ENCODE results near the gene ADCY1.

The ADCY1 gene

GRCh38 chr7:45695249-45695995 is 121.3 kb downstream of the ADCY1 start:
- WGBS (ENCODE audit: insufficient coverage): 90% methylated on average over 5 of the region's 5 CpGs
- no peaks in the 10 kb centered on the region for H3K27me3 ChIP-seq (replicated peaks in 2 of 5; ENCODE audit: control insufficient read depth in 4 of 5, insufficient read depth in 5 of 5, low read length in 4 of 5)
- H3K4me3 ChIP-seq (ENCODE audit: control insufficient read depth in 1 of 7, extremely low read depth in 1 of 7, insufficient read depth in 4 of 7, low read depth in 2 of 7, low read length in 6 of 7): no peak overlapping the region
- no peak overlapping the region for H3K27ac ChIP-seq (ENCODE audit: insufficient read depth in 1 of 2, low read depth in 1 of 2, low read length in 2 of 2, poor library complexity in 1 of 2, severe bottlenecking in 2 of 2)
- no peaks in the 10 kb centered on the region for H3K36me3 ChIP-seq (ENCODE audit: control insufficient read depth in 4 of 4, insufficient read depth in 4 of 4, low read length in 3 of 4)
- POLR2A ChIA-PET: no interaction called here
- no peaks in the 10 kb centered on the region for H3K9me3 ChIP-seq (ENCODE audit: control extremely low read depth in 1 of 5, control insufficient read depth in 4 of 5, insufficient read depth in 2 of 5, low read depth in 1 of 5, low read length in 4 of 5)
- peaks cover 0 to 2% (median 0%) of the 10 kb centered on the region in 4 experiments for H3K4me1 ChIP-seq (ENCODE audit: control extremely low read depth in 1 of 4, control insufficient read depth in 4 of 4, insufficient read depth in 4 of 4, low read length in 3 of 4)
- CTCF ChIA-PET: no interaction called here
- DNase-seq: no peak

- Histone ChIP-seq H3K27ac (ENCODE audit: insufficient read depth in 1 of 2, low read depth in 1 of 2, low read length in 2 of 2, poor library complexity in 1 of 2, severe bottlenecking in 2 of 2) (no peak overlapping the region), H3K4me3 (ENCODE audit: control insufficient read depth in 1 of 7, extremely low read depth in 1 of 7, insufficient read depth in 4 of 7, low read depth in 2 of 7, low read length in 6 of 7) (no peak overlapping the region), H3K36me3 (ENCODE audit: control insufficient read depth in 4 of 4, insufficient read depth in 4 of 4, low read length in 3 of 4) (no peaks in the 10 kb centered on the region), H3K27me3 (replicated peaks in 2 of 5; ENCODE audit: control insufficient read depth in 4 of 5, insufficient read depth in 5 of 5, low read length in 4 of 5) (peaks cover 0 to 3% (median 0%) of the 10 kb centered on the region in 5 experiments), H3K4me1 (ENCODE audit: control extremely low read depth in 1 of 4, control insufficient read depth in 4 of 4, insufficient read depth in 4 of 4, low read length in 3 of 4) (no peaks in the 10 kb centered on the region), H3K9me3 (ENCODE audit: control extremely low read depth in 1 of 5, control insufficient read depth in 4 of 5, insufficient read depth in 2 of 5, low read depth in 1 of 5, low read length in 4 of 5) (no peaks in the 10 kb centered on the region)
- ChIA-PET POLR2A (no interaction called here), CTCF (no interaction called here)
- DNase-seq: no peak
- 97% methylated on average over 4 of the region's 4 CpGs for WGBS (ENCODE audit: insufficient coverage)
Measured at GRCh38 chr7:45696476-45696875, 122.3 kb downstream of the ADCY1 start.

- ChIA-PET POLR2A (no interaction called here), CTCF (no interaction called here)
- WGBS (ENCODE audit: insufficient coverage): 100% methylated on average over 2 of the region's 5 CpGs
Measured at GRCh38 chr7:45697576-45698136, 123.5 kb downstream of the ADCY1 start.

GRCh38 chr7:45698303-45699014 is 124.3 kb downstream of the ADCY1 start:
- Histone ChIP-seq H3K27ac (ENCODE audit: insufficient read depth in 1 of 2, low read depth in 1 of 2, low read length in 2 of 2, poor library complexity in 1 of 2, severe bottlenecking in 2 of 2) (no peak overlapping the region), H3K9me3 (ENCODE audit: control extremely low read depth in 1 of 5, control insufficient read depth in 4 of 5, insufficient read depth in 2 of 5, low read depth in 1 of 5, low read length in 4 of 5) (no peaks in the 10 kb centered on the region)

More at GRCh38 chr7:45697576-45698136, 123.5 kb downstream of the ADCY1 start:
- H3K27me3 ChIP-seq (replicated peaks in 2 of 5; ENCODE audit: control insufficient read depth in 4 of 5, insufficient read depth in 5 of 5, low read length in 4 of 5): peaks cover 0 to 3% (median 0%) of the 10 kb centered on the region in 5 experiments
- no peaks in the 10 kb centered on the region for H3K4me1 ChIP-seq (ENCODE audit: control extremely low read depth in 1 of 4, control insufficient read depth in 4 of 4, insufficient read depth in 4 of 4, low read length in 3 of 4)
- no peak for DNase-seq
- H3K27ac ChIP-seq (ENCODE audit: insufficient read depth in 1 of 2, low read depth in 1 of 2, low read length in 2 of 2, poor library complexity in 1 of 2, severe bottlenecking in 2 of 2): no peak overlapping the region
- H3K4me3 ChIP-seq (ENCODE audit: control insufficient read depth in 1 of 7, extremely low read depth in 1 of 7, insufficient read depth in 4 of 7, low read depth in 2 of 7, low read length in 6 of 7): no peak overlapping the region
- no peaks in the 10 kb centered on the region for H3K36me3 ChIP-seq (ENCODE audit: control insufficient read depth in 4 of 4, insufficient read depth in 4 of 4, low read length in 3 of 4)
- no peaks in the 10 kb centered on the region for H3K9me3 ChIP-seq (ENCODE audit: control extremely low read depth in 1 of 5, control insufficient read depth in 4 of 5, insufficient read depth in 2 of 5, low read depth in 1 of 5, low read length in 4 of 5)

GRCh38 chr7:45699015-45699309 is 124.8 kb downstream of the ADCY1 start:
- Histone ChIP-seq H3K27ac (ENCODE audit: insufficient read depth in 1 of 2, low read depth in 1 of 2, low read length in 2 of 2, poor library complexity in 1 of 2, severe bottlenecking in 2 of 2) (no peak overlapping the region), H3K27me3 (replicated peaks in 2 of 5; ENCODE audit: control insufficient read depth in 4 of 5, insufficient read depth in 5 of 5, low read length in 4 of 5) (peaks cover 0 to 3% (median 0%) of the 10 kb centered on the region in 5 experiments), H3K4me3 (ENCODE audit: control insufficient read depth in 1 of 7, extremely low read depth in 1 of 7, insufficient read depth in 4 of 7, low read depth in 2 of 7, low read length in 6 of 7) (no peak overlapping the region), H3K4me1 (ENCODE audit: control extremely low read depth in 1 of 4, control insufficient read depth in 4 of 4, insufficient read depth in 4 of 4, low read length in 3 of 4) (no peaks in the 10 kb centered on the region), H3K9me3 (ENCODE audit: control extremely low read depth in 1 of 5, control insufficient read depth in 4 of 5, insufficient read depth in 2 of 5, low read depth in 1 of 5, low read length in 4 of 5) (no peaks in the 10 kb centered on the region), H3K36me3 (ENCODE audit: control insufficient read depth in 4 of 4, insufficient read depth in 4 of 4, low read length in 3 of 4) (no peaks in the 10 kb centered on the region)
- ChIA-PET CTCF (no interaction called here), POLR2A (no interaction called here)
- no peak for DNase-seq

More at GRCh38 chr7:45698303-45699014, 124.3 kb downstream of the ADCY1 start:
- no peaks in the 10 kb centered on the region for H3K4me1 ChIP-seq (ENCODE audit: control extremely low read depth in 1 of 4, control insufficient read depth in 4 of 4, insufficient read depth in 4 of 4, low read length in 3 of 4)
- H3K4me3 ChIP-seq (ENCODE audit: control insufficient read depth in 1 of 7, extremely low read depth in 1 of 7, insufficient read depth in 4 of 7, low read depth in 2 of 7, low read length in 6 of 7): no peak overlapping the region
- H3K27me3 ChIP-seq (replicated peaks in 2 of 5; ENCODE audit: control insufficient read depth in 4 of 5, insufficient read depth in 5 of 5, low read length in 4 of 5): peaks cover 0 to 3% (median 0%) of the 10 kb centered on the region in 5 experiments
- no peak for DNase-seq
- WGBS (ENCODE audit: insufficient coverage): 100% methylated on average over 2 of the region's 6 CpGs
- no peaks in the 10 kb centered on the region for H3K36me3 ChIP-seq (ENCODE audit: control insufficient read depth in 4 of 4, insufficient read depth in 4 of 4, low read length in 3 of 4)
- ChIA-PET CTCF (no interaction called here), POLR2A (no interaction called here)

GRCh38 chr7:45699726-45700390 is 125.7 kb downstream of the ADCY1 start:
- 94% methylated on average over 11 of the region's 11 CpGs for WGBS (ENCODE audit: insufficient coverage)
- ChIA-PET CTCF (no interaction called here), POLR2A (no interaction called here)
- no peak overlapping the region for H3K27ac ChIP-seq (ENCODE audit: insufficient read depth in 1 of 2, low read depth in 1 of 2, low read length in 2 of 2, poor library complexity in 1 of 2, severe bottlenecking in 2 of 2)
- H3K4me1 ChIP-seq (ENCODE audit: control extremely low read depth in 1 of 4, control insufficient read depth in 4 of 4, insufficient read depth in 4 of 4, low read length in 3 of 4): no peaks in the 10 kb centered on the region
- H3K27me3 ChIP-seq (replicated peaks in 2 of 5; ENCODE audit: control insufficient read depth in 4 of 5, insufficient read depth in 5 of 5, low read length in 4 of 5): peaks cover 0 to 3% (median 0%) of the 10 kb centered on the region in 5 experiments
- no peak for DNase-seq
- no peaks in the 10 kb centered on the region for H3K9me3 ChIP-seq (ENCODE audit: control extremely low read depth in 1 of 5, control insufficient read depth in 4 of 5, insufficient read depth in 2 of 5, low read depth in 1 of 5, low read length in 4 of 5)
- H3K36me3 ChIP-seq (ENCODE audit: control insufficient read depth in 4 of 4, insufficient read depth in 4 of 4, low read length in 3 of 4): no peaks in the 10 kb centered on the region
- H3K4me3 ChIP-seq (ENCODE audit: control insufficient read depth in 1 of 7, extremely low read depth in 1 of 7, insufficient read depth in 4 of 7, low read depth in 2 of 7, low read length in 6 of 7): no peak overlapping the region

GRCh38 chr7:45700556-45700955 is 126.4 kb downstream of the ADCY1 start:
- POLR2A ChIA-PET: no interaction called here
- no peaks in the 10 kb centered on the region for H3K9me3 ChIP-seq (ENCODE audit: control extremely low read depth in 1 of 5, control insufficient read depth in 4 of 5, insufficient read depth in 2 of 5, low read depth in 1 of 5, low read length in 4 of 5)
- no peak for DNase-seq
- H3K27ac ChIP-seq (ENCODE audit: insufficient read depth in 1 of 2, low read depth in 1 of 2, low read length in 2 of 2, poor library complexity in 1 of 2, severe bottlenecking in 2 of 2): no peak overlapping the region
- no peaks in the 10 kb centered on the region for H3K4me1 ChIP-seq (ENCODE audit: control extremely low read depth in 1 of 4, control insufficient read depth in 4 of 4, insufficient read depth in 4 of 4, low read length in 3 of 4)
- H3K36me3 ChIP-seq (ENCODE audit: control insufficient read depth in 4 of 4, insufficient read depth in 4 of 4, low read length in 3 of 4): no peaks in the 10 kb centered on the region
- WGBS (ENCODE audit: insufficient coverage): 14% methylated on average over 1 of the region's 2 CpGs
- peaks cover 0 to 3% (median 0%) of the 10 kb centered on the region in 5 experiments for H3K27me3 ChIP-seq (replicated peaks in 2 of 5; ENCODE audit: control insufficient read depth in 4 of 5, insufficient read depth in 5 of 5, low read length in 4 of 5)
- H3K4me3 ChIP-seq (ENCODE audit: control insufficient read depth in 1 of 7, extremely low read depth in 1 of 7, insufficient read depth in 4 of 7, low read depth in 2 of 7, low read length in 6 of 7): no peak overlapping the region
- CTCF ChIA-PET: no interaction called here
